HEK293 (cell line): Measurements from ENCODE around the gene CD302.

ENCODE experiments used
- CTCF ChIP-seq: fragments of 450-650 bp; formaldehyde crosslinking; IDR thresholded peaks from 2 replicates; pipeline ENCODE4 v1.5.1; 2016; ENCODE audit warnings: missing biosample characterization, missing genetic modification characterization
- ZNF530 ChIP-seq: fragments of 450-650 bp; formaldehyde crosslinking; IDR thresholded peaks from 2 replicates; pipeline ENCODE4 v1.5.1; 2016; ENCODE audit warnings: low read depth, missing biosample characterization, missing genetic modification characterization

DNA sequence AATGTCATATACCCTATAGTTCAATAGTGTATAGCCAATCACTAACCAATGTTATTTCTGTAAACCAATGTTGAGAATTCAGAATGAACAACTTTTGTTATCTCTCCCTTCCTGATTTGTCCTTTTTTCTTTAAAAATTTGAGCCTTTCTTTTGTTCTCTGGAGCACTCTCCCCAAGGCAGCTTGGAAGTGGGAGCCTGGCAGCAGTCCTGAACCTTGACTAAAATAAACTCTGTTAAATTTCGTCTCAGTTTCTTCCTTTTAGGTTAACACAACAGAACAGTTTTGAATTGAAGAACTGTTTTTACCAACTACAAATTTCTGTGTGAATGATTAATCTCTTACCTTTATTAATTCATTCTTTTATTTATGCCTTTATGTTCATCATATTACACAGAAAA, 35.9 kb downstream of the CD302 start:
- TF ChIP-seq ZNF530 (tag by site-specific recombination) (no peak), CTCF (tag by site-specific recombination) (no peak)
